SK-N-SH (cell line): ENCODE measurements around the gene METTL21A.

Experiments used
- CTCF ChIP-seq: fragments of 200-600 bp; sonication (generic); IDR thresholded peaks from 2 replicates; pipeline ENCODE4 v1.6.1; 2017; ENCODE audit warnings: antibody characterized with exemption, mild to moderate bottlenecking, moderate library complexity
- EP300 ChIP-seq, 2 experiments: IDR thresholded peaks; 2 replicates each; pipeline versions ENCODE4 v1.4.0 to v1.6.1; 2012; ENCODE audit warnings: borderline replicate concordance in 1 of 2, low read depth in 1 of 2, low read length in 1 of 2
- FOXJ3 ChIP-seq: sonication (generic); formaldehyde crosslinking; IDR thresholded peaks from 2 replicates; pipeline ENCODE4 v1.5.1; 2020; ENCODE audit warnings: mild to moderate bottlenecking, missing genetic modification reagents
- GABPA ChIP-seq: IDR thresholded peaks from 2 replicates; pipeline ENCODE4 v1.4.0; 2012; ENCODE audit warnings: low read depth, mild to moderate bottlenecking
- MXI1 ChIP-seq: IDR thresholded peaks from 2 replicates; pipeline ENCODE4 v1.6.1; 2012; ENCODE audit warnings: mild to moderate bottlenecking, low read depth, low read length, improper control_type of control experiment
- NFIC ChIP-seq: IDR thresholded peaks from 2 replicates; pipeline ENCODE4 v1.4.0; 2012; ENCODE audit warnings: borderline replicate concordance
- NRF1 ChIP-seq: IDR thresholded peaks from 2 replicates; pipeline ENCODE4 v1.6.1; 2012; ENCODE audit warnings: low read depth, mild to moderate bottlenecking, low read length
- POLR2AphosphoS5 ChIP-seq: IDR thresholded peaks from 2 replicates; pipeline ENCODE4 v1.6.1; 2012; ENCODE audit warnings: low read depth, low read length
- RAD21 ChIP-seq: IDR thresholded peaks from 2 replicates; pipeline ENCODE4 v1.6.1; 2012; ENCODE audit warnings: mild to moderate bottlenecking, low read length
- SMC3 ChIP-seq: IDR thresholded peaks from 2 replicates; pipeline ENCODE4 v1.6.1; 2012; ENCODE audit warnings: low read depth, low read length, improper control_type of control experiment
- TAF1 ChIP-seq: IDR thresholded peaks from 2 replicates; pipeline ENCODE4 v1.6.1; 2012; ENCODE audit warnings: low read depth, mild to moderate bottlenecking, low read length, moderate library complexity, borderline replicate concordance

- TF ChIP-seq FOXJ3 (CRISPR knock-in tag) (no peak), EP300 (IDR thresholded peaks at IDR 0.05; ENCODE audit: borderline replicate concordance in 1 of 2, low read depth in 1 of 2, low read length in 1 of 2) (no peak), NFIC (no peak), TAF1 (no peak), CTCF (no peak), POLR2AphosphoS5 (no peak), RAD21 (no peak), GABPA (no peak), MXI1 (no peak), SMC3 (no peak), NRF1 (no peak)
These were observed 29.8 kb upstream of the METTL21A start for GRCh38 chr2:207655000-207655399.
